Upper lobe of left lung (tissue), 4 donors: Measurements from ENCODE around the gene SUSD2.

Experiments
- CTCF ChIP-seq, 6 experiments: fragments of 450-650 bp in 4 of 6; fragments of 200-600 bp in 2 of 6; sonication (generic) in 2 of 6; IDR thresholded peaks; one replicate each; pipeline ENCODE4 v1.5.1; 2016 to 2019; ENCODE audit warnings: antibody characterized with exemption in 6 of 6
- POLR2A ChIP-seq, 4 donors: fragments of 450-650 bp; IDR thresholded peaks; one replicate each; pipeline ENCODE4 v1.5.1; 2016 to 2017; ENCODE audit warnings: antibody characterized with exemption in 4 of 4, mild to moderate bottlenecking in 2 of 4

- TF ChIP-seq CTCF (IDR thresholded peaks at IDR 0.05) (no peak), POLR2A (IDR thresholded peaks at IDR 0.05) (no peak)
Measured at GRCh38 chr22:24190159-24190540, 8.9 kb downstream of the SUSD2 start.
